CD4-positive, alpha-beta memory T cell (primary cell): ENCODE measurements around the gene OLA1. TPM values are rescaled to one million over a fixed set of nuclear protein-coding genes. Genes with fewer than 3 reads are reported as not detected.

ENCODE experiments used
- CTCF ChIA-PET: fragments of 350-600 bp; sonication (Branson Sonifier 250); formaldehyde crosslinking; loops from one replicate; lab custom pipeline; 2021; ENCODE audit warnings: inconsistent platforms; ENCODE audit not compliant: partially characterized antibody; lab: Charles Lee
- POLR2A ChIA-PET: fragments of 350-600 bp; sonication (Branson Sonifier 250); formaldehyde crosslinking; loops from one replicate; lab custom pipeline; 2021; ENCODE audit not compliant: partially characterized antibody; lab: Charles Lee
- DNase-seq, 5 donors: peaks; one replicate each; pipeline versions ENCODE4 v3.0.0 to v3.0.0-alpha.2; 2020 to 2022; ENCODE audit warnings: mixed read lengths in 1 of 5
- H3K27ac ChIP-seq: one replicate; pipeline ENCODE4 v1.7.0; 2013; ENCODE audit warnings: low read depth, low read length
- H3K27me3 ChIP-seq: 2 replicates; pipeline ENCODE4 v1.7.0; 2013; ENCODE audit warnings: mild to moderate bottlenecking, low read length, moderate library complexity; ENCODE audit not compliant: insufficient read depth
- H3K36me3 ChIP-seq: 2 replicates; pipeline ENCODE4 v1.7.0; 2013; ENCODE audit warnings: mild to moderate bottlenecking, low read length, moderate library complexity; ENCODE audit not compliant: insufficient read depth
- H3K4me1 ChIP-seq: 2 replicates; pipeline ENCODE4 v1.7.0; 2013; ENCODE audit warnings: mild to moderate bottlenecking, low read length, moderate library complexity; ENCODE audit not compliant: insufficient read depth
- H3K4me3 ChIP-seq, 2 donors: one replicate each; pipeline ENCODE4 v1.7.0; 2013; ENCODE audit warnings: low read length in 2 of 2, mild to moderate bottlenecking in 1 of 2
- H3K9me3 ChIP-seq, 2 donors: one replicate each; pipeline ENCODE4 v1.7.0; 2013; ENCODE audit warnings: low read length in 2 of 2, control low read depth in 1 of 2; ENCODE audit not compliant: control insufficient read depth in 1 of 2
- H3K27ac Mint-ChIP-seq, 7 donors: one replicate each; pipeline ENCODE4 v1.8.0; 2020 to 2021; ENCODE audit warnings: mixed read lengths in 7 of 7, mild to moderate bottlenecking in 6 of 7, inconsistent platforms in 3 of 7, moderate library complexity in 3 of 7
- H3K27me3 Mint-ChIP-seq, 2 donors: one replicate each; pipeline ENCODE4 v1.8.0; 2020 to 2021; ENCODE audit warnings: mixed read lengths in 2 of 2
- H3K36me3 Mint-ChIP-seq, 2 donors: one replicate each; pipeline ENCODE4 v1.8.0; 2020 to 2021; ENCODE audit warnings: mixed read lengths in 2 of 2, inconsistent platforms in 1 of 2, mild to moderate bottlenecking in 1 of 2
- H3K4me1 Mint-ChIP-seq, 4 donors: one replicate each; pipeline ENCODE4 v1.8.0; 2020 to 2021; ENCODE audit warnings: mixed read lengths in 4 of 4, mild to moderate bottlenecking in 1 of 4
- H3K4me3 Mint-ChIP-seq, 8 donors: one replicate each; pipeline ENCODE4 v1.8.0; 2020 to 2021; ENCODE audit warnings: mixed read lengths in 8 of 8, mild to moderate bottlenecking in 7 of 8, moderate library complexity in 6 of 8, inconsistent platforms in 3 of 8
- H3K9me3 Mint-ChIP-seq, 8 donors: one replicate each; pipeline ENCODE4 v1.8.0; 2020 to 2021; ENCODE audit warnings: mixed read lengths in 8 of 8, mild to moderate bottlenecking in 5 of 8, inconsistent platforms in 3 of 8, moderate library complexity in 1 of 8
- intact Hi-C: fragments of 100-400 bp; cut with micrococcal nuclease; formaldehyde crosslinking; loops from one replicate; pipeline ENCODE4 v1.15.1; 2023
- polyA plus RNA-seq, 2 donors: library from polyadenylated mRNA; unstranded; fragments of 300-500 nt; fragmentation: Illumina TruSeq; gene quantifications; one replicate each; pipeline ENCODE4 v1.2.3, GENCODE V29; 2021
- total RNA-seq, 2 experiments: library from RNA; stranded (reverse); gene quantifications; one replicate each; pipeline ENCODE4 v1.2.3, GENCODE V29; 2021

OLA1 gene
- total and polyA plus RNA-seq, 4 experiments from 2014 or later, result 31.1 to 77.1 (median 43.9) TPM

DNA sequence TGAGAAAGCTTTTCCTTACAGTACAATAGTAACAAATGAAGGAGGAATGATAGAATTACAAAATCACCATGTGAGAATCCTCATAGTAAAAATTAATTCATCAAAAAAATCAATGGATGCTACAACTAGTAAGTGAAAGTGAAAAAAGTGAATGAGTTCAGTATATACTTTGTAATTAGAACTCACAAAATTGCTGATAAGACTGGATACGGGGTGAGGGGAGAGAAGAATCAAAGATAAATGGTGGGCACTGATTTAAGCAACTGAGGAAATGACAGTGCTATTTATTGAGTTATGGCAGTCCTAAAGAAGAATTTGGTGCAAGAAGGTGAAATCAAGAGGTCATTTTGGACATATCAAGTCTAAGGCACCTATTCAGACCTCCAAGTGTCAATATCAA, 20.6 kb downstream of the OLA1 start:
- H3K27ac ChIP-seq, result no peak overlapping the region
- no peaks in the 10 kb centered on the region for H3K4me1 ChIP-seq
- H3K9me3 ChIP-seq, result no peaks in the 10 kb centered on the region
- H3K4me1 Mint-ChIP-seq, result peaks cover 3 to 8% (median 6%) of the 10 kb centered on the region in 4 donors
- intact Hi-C loops, result no loop called here
- ChIA-PET POLR2A (no interaction called here), CTCF (no interaction called here)
- DNase-seq, result no peak
- no peak overlapping the region for H3K4me3 Mint-ChIP-seq
- H3K36me3 Mint-ChIP-seq, result peaks cover 29 to 41% of the 10 kb centered on the region in 2 donors
- no peaks in the 10 kb centered on the region for H3K27me3 Mint-ChIP-seq
- H3K27ac Mint-ChIP-seq, result no peak overlapping the region
- H3K4me3 ChIP-seq, result no peak overlapping the region
- no peaks in the 10 kb centered on the region for H3K36me3 ChIP-seq
- no peaks in the 10 kb centered on the region for H3K27me3 ChIP-seq
- H3K9me3 Mint-ChIP-seq, result no peaks in the 10 kb centered on the region

DNA sequence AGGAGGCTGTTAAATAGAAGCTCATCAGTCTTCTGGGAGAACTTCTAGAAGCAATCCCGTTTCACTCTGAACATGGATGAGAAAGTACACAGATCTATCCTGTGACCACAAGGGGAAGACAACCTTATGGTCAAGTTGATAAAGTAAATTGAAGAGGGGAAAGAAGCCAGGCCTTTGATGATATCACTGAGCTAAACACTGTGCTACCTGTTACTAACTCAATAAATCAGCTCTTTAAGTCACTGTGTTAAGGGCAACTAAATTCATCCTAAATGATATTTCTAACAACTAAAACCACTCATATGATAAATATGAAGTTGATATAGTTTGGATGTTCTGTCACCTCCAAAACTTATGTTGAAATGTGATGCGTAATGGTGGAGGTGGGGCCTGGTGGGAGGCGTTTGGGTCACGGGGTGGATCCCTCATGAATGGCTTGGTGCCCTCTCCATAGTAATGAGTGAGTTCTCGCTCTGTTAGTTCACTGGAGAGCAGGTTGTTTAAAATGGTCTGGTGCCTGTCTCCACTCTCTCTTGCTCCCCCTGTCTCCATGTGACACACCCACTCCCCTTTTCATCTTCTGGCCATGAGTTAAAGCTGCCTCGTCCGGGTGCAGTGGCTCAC, 23.6 kb downstream of the OLA1 start:
- no peak overlapping the region for H3K4me3 ChIP-seq
- Mint-ChIP-seq H3K27ac (no peak overlapping the region), H3K27me3 (no peaks in the 10 kb centered on the region), H3K4me1 (peaks cover 0 to 5% (median 3%) of the 10 kb centered on the region in 4 donors), H3K9me3 (no peaks in the 10 kb centered on the region), H3K4me3 (no peak overlapping the region), H3K36me3 (peaks cover 34 to 47% of the 10 kb centered on the region in 2 donors)
- no peak for DNase-seq
- no peaks in the 10 kb centered on the region for H3K9me3 ChIP-seq
- CTCF ChIA-PET, result interaction anchor here (1.0 kb wide), 1 partner anchor 12 kb away, joined by 3 read pairs; no protein-coding TSS in a partner anchor
- H3K36me3 ChIP-seq, result no peaks in the 10 kb centered on the region
- no peaks in the 10 kb centered on the region for H3K4me1 ChIP-seq
- H3K27me3 ChIP-seq, result no peaks in the 10 kb centered on the region
- intact Hi-C loops, result no loop called here
- POLR2A ChIA-PET, result no interaction called here
- H3K27ac ChIP-seq, result no peak overlapping the region

GRCh38 chr2:174224125-174224524, 24.2 kb downstream of the OLA1 start:
- POLR2A ChIA-PET, result no interaction called here
- no peak overlapping the region for H3K4me3 ChIP-seq
- no peak overlapping the region for H3K27ac ChIP-seq
- H3K4me1 ChIP-seq, result no peaks in the 10 kb centered on the region
- Mint-ChIP-seq H3K27me3 (no peaks in the 10 kb centered on the region), H3K4me1 (peaks cover 0 to 5% (median 3%) of the 10 kb centered on the region in 4 donors), H3K27ac (no peak overlapping the region), H3K36me3 (peaks cover 32 to 42% of the 10 kb centered on the region in 2 donors), H3K9me3 (no peaks in the 10 kb centered on the region), H3K4me3 (no peak overlapping the region)
- CTCF ChIA-PET, result interaction anchor here (1.0 kb wide), 1 partner anchor 13 kb away, joined by 3 read pairs; no protein-coding TSS in a partner anchor
- no peak for DNase-seq
- H3K36me3 ChIP-seq, result no peaks in the 10 kb centered on the region
- no peaks in the 10 kb centered on the region for H3K27me3 ChIP-seq
- H3K9me3 ChIP-seq, result no peaks in the 10 kb centered on the region
- intact Hi-C loops, result no loop called here

- DNase-seq, result no peak
- no peaks in the 10 kb centered on the region for H3K27me3 ChIP-seq
- no peak overlapping the region for H3K4me3 Mint-ChIP-seq
- peaks cover 30 to 35% of the 10 kb centered on the region in 2 donors for H3K36me3 Mint-ChIP-seq
- no peaks in the 10 kb centered on the region for H3K9me3 Mint-ChIP-seq
- intact Hi-C loops, result no loop called here
- no peaks in the 10 kb centered on the region for H3K36me3 ChIP-seq
- no peaks in the 10 kb centered on the region for H3K4me1 ChIP-seq
- no peak overlapping the region for H3K27ac Mint-ChIP-seq
- H3K27ac ChIP-seq, result no peak overlapping the region
- no peaks in the 10 kb centered on the region for H3K27me3 Mint-ChIP-seq
- peaks cover 0 to 5% (median 3%) of the 10 kb centered on the region in 4 donors for H3K4me1 Mint-ChIP-seq
- POLR2A ChIA-PET, result no interaction called here
- H3K4me3 ChIP-seq, result no peak overlapping the region
- CTCF ChIA-PET, result no interaction called here
- H3K9me3 ChIP-seq, result no peaks in the 10 kb centered on the region
Measured at GRCh38 chr2:174223388-174223787, 24.9 kb downstream of the OLA1 start.

GRCh38 chr2:174222154-174222553, 26.2 kb downstream of the OLA1 start:
- Histone ChIP-seq H3K4me3 (no peak overlapping the region), H3K27me3 (no peaks in the 10 kb centered on the region), H3K36me3 (no peaks in the 10 kb centered on the region), H3K27ac (no peak overlapping the region), H3K9me3 (no peaks in the 10 kb centered on the region), H3K4me1 (no peaks in the 10 kb centered on the region)
- CTCF ChIA-PET, result no interaction called here
- Mint-ChIP-seq H3K36me3 (peaks cover 24 to 29% of the 10 kb centered on the region in 2 donors), H3K27me3 (no peaks in the 10 kb centered on the region), H3K4me1 (peaks cover 0 to 6% (median 4%) of the 10 kb centered on the region in 4 donors), H3K27ac (no peak overlapping the region), H3K4me3 (no peak overlapping the region), H3K9me3 (no peaks in the 10 kb centered on the region)
- POLR2A ChIA-PET, result no interaction called here
- DNase-seq, result no peak
- intact Hi-C loops, result no loop called here

DNA sequence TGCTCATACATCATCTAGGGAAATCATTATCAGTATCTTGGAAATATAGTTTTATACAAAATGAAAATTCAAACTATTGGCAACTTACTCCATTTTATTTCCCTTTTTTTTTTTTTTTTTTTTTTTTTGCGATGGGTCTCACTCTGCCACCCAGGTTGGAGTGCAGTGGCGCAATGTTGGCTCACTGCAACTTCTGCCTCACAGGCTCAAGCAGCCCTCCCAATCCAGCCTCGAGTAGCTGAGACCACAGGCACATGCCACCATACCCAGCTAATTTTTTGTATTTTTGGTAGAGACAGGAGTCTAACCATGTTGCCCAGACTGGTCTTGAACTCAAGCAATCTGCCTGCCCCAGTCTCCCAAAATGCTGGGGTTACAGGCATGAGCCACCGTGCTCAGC, 29.0 kb downstream of the OLA1 start:
- H3K4me1 Mint-ChIP-seq, result peaks cover 0 to 5% (median 2%) of the 10 kb centered on the region in 4 donors
- no peaks in the 10 kb centered on the region for H3K27me3 Mint-ChIP-seq
- no peak for DNase-seq
- H3K9me3 ChIP-seq, result no peaks in the 10 kb centered on the region
- H3K27ac Mint-ChIP-seq, result no peak overlapping the region
- H3K27me3 ChIP-seq, result no peaks in the 10 kb centered on the region
- no peak overlapping the region for H3K4me3 Mint-ChIP-seq
- CTCF ChIA-PET, result no interaction called here
- H3K4me1 ChIP-seq, result no peaks in the 10 kb centered on the region
- no peaks in the 10 kb centered on the region for H3K36me3 ChIP-seq
- intact Hi-C loops, result no loop called here
- H3K27ac ChIP-seq, result no peak overlapping the region
- H3K4me3 ChIP-seq, result no peak overlapping the region
- POLR2A ChIA-PET, result no interaction called here
- H3K9me3 Mint-ChIP-seq, result no peaks in the 10 kb centered on the region
- peaks cover 13 to 14% of the 10 kb centered on the region in 2 donors for H3K36me3 Mint-ChIP-seq

GRCh38 chr2:174218773-174219172, 29.6 kb downstream of the OLA1 start:
- H3K27me3 ChIP-seq, result no peaks in the 10 kb centered on the region
- Mint-ChIP-seq H3K27ac (peak overlapping the region in 1 of 7 donors; percentile 36), H3K4me3 (no peak overlapping the region), H3K4me1 (peaks cover 0 to 5% (median 2%) of the 10 kb centered on the region in 4 donors), H3K9me3 (no peaks in the 10 kb centered on the region), H3K36me3 (peaks cover 11 to 13% of the 10 kb centered on the region in 2 donors), H3K27me3 (no peaks in the 10 kb centered on the region)
- DNase-seq, result no peak
- intact Hi-C loops, result no loop called here
- ChIA-PET POLR2A (no interaction called here), CTCF (no interaction called here)
- H3K27ac ChIP-seq, result no peak overlapping the region
- H3K4me3 ChIP-seq, result no peak overlapping the region
- H3K9me3 ChIP-seq, result no peaks in the 10 kb centered on the region
- H3K4me1 ChIP-seq, result no peaks in the 10 kb centered on the region
- no peaks in the 10 kb centered on the region for H3K36me3 ChIP-seq
